Activated gamma-delta T cell treated with anti-CD3 and anti-CD28 coated beads, Interleukin-2, amount 50 U/mL, for 16 hours (primary cell): ENCODE data around the gene KRTAP10-7.
"Not testable (repeated sequence)": the region's sequence is repeated elsewhere in the genome, so short reads cannot be mapped to it uniquely, and the experiment has no call there.

Experiments used
- DNase-seq: peaks from one replicate; pipeline ENCODE4 v3.0.0-alpha.2; 2020; ENCODE audit warnings: low read depth

The KRTAP10-7 gene

DNA sequence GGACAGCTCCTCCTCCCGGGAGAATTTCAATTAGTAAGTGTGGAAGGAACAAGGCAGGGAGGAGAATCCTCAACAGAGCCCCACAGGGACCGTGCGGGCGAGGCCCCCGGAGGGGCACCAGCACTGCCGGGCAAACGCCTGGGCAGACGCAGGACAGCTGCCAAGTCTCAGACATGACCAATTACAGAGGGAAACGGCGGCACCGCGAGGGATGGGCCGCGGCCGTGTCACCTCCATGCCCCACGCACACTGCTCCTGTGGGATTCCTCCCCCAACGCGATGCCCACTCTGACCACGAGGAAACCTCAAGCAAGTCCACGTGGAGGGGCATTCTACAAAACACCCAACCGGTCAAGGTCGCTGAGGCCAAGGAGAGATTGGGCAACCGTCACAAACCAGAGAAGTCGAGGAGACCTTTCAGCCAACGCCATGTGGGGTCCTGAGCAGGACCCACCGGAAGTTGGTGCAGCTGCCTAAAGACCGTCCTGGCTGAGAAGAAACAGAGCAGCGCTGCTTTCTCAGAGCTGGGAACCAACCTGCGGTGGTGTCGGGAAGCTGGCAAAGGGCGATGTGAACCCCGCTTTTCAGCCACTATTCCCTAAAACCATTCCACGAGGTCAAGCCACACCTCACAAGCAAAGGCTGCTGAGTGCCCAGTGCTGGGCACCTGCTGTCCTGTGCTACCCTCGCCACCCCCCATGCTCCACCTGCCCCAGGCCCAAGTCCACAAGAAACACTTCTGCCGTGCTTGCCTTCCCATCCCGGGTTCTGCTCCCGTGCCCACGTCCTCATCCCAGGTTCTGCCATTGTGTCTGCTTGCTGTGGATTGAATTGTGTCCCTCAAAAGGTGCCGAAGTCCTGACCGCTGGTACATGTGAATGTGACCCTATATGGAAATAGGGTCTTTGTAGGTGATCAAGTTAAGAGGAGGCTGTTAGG lies 28.3 kb upstream of the KRTAP10-7 start:
- DNase-seq, result no peak

DNA sequence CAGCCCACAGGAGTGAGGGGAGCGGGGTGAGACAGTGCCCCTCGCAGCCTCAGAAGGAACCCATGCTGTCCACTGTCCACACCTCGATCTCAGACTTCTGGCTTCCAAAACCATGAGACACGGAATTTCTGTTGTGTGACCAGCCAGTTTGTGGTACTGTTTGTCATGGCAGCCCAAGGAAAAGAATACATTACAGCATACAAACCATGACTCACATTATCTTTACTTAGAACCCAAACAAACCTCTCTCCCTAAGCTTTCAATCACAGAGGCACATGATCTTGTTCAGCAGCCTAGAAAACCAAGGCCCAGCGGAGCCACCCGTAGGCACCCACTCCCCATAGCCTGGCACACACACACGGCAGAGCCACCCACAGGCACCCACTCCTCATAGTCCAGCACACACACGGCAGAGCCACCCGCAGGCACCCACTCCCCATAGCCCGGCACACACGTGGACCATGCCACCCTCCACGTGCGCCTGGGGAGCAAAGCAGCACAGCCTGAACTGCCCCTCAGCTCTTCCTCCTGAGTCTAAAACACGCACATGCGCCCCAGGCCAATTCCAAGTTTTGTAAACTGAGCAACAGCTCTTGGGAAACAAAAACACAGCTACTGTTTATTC lies 27.3 kb upstream of the KRTAP10-7 start:
- no peak for DNase-seq

DNA sequence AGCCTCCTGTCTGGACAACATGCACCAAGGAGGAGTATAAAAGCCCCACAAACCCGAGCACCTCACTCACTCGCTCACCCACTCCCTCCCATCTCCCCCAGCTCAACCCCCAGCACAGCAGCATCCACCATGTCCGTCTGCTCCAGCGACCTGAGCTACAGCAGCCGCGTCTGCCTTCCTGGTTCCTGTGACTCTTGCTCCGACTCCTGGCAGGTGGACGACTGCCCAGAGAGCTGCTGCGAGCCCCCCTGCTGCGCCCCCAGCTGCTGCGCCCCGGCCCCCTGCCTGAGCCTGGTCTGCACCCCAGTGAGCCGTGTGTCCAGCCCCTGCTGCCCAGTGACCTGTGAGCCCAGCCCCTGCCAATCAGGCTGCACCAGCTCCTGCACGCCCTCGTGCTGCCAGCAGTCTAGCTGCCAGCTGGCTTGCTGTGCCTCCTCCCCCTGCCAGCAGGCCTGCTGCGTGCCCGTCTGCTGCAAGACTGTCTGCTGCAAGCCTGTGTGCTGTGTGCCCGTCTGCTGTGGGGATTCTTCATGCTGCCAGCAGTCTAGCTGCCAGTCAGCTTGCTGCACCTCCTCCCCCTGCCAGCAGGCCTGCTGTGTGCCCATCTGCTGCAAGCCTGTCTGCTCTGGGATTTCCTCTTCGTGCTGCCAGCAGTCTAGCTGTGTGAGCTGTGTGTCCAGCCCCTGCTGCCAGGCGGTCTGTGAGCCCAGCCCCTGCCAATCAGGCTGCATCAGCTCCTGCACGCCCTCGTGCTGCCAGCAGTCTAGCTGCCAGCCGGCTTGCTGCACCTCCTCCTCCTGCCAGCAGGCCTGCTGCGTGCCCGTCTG lies 26.6 kb upstream of the KRTAP10-7 start, which contains the start of gene KRTAP10-4:
Gene KRTAP10-4, plus strand, starts transcription at position 100 of the 827 bp plus-strand sequence. Its CDS starts 30 bp downstream, at position 130.
- DNase-seq, result not testable (repeated sequence)

DNA sequence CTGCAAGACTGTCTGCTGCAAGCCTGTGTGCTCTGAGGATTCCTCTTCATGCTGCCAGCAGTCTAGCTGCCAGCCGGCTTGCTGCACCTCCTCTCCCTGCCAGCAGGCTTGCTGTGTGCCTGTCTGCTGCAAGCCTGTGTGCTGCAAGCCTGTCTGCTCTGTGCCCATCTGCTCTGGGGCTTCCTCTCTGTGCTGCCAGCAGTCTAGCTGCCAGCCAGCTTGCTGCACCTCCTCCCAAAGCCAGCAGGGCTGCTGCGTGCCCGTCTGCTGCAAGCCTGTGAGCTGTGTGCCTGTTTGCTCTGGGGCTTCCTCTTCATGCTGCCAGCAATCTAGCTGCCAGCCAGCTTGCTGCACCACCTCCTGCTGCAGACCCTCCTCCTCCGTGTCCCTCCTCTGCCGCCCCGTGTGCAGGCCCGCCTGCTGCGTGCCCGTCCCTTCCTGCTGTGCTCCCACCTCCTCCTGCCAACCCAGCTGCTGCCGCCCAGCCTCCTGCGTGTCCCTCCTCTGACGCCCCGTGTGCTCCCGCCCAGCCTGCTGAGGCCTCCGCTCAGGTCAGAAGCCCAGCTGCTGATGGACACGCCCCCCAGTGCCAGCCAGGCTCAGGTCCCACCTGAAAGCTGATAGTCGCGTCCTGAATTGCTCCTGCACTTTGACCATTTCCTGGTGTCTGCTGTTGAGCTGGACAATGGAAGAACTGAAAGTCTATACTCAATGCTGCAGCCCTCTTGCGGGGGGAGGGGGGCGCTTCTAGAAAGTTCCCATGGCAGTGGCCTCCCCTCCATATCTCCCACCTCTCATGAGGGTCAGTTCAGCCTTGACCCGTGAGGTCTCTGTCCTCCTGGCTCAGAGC lies 25.7 kb upstream of the KRTAP10-7 start:
- no peak for DNase-seq

DNA sequence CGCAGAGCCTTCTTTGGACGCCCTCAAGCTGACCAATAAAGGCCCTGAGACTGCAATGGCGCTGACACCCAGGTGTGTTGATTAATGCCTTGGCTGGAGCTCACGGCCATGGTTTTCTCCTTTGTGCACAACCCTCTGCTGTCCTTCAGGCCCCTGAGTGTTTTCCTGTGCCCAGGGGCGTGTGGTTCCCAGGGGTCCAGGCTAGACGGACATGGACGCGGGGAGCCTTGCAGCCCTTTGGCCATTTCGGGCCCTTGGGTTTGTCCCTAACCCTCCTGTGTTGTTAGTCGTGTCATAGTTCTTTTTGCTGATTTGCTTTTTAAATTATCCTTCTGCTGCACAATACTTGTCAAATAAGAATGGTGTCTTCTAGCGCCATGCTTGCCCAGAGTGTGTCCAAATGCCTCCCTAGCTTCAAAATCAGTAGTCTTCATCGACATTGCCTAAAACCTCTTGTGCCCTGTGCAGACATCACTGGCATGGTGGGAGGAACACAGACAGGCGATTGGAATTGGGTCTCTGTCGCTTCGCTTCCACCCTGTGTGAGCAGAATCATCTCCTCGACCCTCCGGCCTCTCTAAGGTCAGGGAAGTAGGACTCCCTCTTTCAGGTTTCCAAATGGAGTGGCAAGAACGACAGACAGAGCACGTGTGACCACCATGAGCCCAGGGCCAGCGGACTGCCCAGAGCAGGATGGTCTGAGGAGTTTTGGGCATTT lies 24.9 kb upstream of the KRTAP10-7 start:
- no peak for DNase-seq

DNA sequence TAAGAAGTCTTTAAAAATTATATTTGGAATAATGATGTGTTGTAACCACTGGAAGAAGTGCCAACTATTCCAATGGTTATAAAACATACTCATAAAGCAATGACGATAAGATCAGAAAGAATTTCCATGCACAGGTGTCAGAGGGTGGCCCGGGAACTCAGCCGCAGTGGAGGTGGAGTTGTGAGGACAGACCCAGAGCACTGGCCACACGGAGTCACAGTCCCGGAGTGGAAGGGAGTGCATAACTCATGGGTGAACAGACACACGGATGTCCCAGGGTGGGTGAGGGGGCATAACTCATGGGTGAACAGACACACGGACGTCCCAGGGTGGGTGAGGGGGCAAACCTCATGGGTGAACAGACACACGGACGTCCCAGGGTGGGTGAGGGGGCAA lies 24.4 kb upstream of the KRTAP10-7 start:
- no peak for DNase-seq

DNA sequence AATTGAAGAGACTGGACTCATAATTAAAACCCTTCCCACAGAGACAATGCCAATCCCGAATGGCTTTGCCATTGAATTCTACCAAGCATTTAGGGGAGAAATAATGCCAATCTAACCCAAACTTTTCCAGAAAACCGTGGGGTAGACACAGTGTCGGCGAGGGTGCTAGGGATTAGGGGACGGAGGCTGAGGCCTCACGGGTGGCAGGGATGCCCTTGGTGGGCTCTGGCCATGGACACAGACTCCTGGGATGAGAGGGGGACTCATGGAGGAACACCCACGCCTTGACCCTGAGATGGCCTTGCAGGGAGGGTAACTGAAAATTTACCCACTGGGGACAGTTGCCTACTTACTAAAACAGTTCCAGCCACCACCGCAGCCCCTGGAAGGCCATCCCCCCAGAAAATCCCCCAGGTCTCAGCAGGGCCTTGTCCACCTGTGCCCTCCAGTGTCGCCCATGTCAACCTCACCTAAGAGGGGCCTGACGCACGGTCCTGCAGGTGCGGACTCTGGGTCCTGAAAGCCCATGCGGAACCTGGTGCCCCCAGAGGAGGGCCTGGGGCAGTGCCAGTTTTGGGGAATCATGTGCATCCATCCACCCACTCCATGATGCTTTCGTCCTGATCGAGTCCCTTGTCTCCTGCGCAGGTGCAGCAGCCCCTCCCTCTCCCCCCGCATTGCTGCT lies 21.9 kb upstream of the KRTAP10-7 start:
- DNase-seq, result no peak

DNA sequence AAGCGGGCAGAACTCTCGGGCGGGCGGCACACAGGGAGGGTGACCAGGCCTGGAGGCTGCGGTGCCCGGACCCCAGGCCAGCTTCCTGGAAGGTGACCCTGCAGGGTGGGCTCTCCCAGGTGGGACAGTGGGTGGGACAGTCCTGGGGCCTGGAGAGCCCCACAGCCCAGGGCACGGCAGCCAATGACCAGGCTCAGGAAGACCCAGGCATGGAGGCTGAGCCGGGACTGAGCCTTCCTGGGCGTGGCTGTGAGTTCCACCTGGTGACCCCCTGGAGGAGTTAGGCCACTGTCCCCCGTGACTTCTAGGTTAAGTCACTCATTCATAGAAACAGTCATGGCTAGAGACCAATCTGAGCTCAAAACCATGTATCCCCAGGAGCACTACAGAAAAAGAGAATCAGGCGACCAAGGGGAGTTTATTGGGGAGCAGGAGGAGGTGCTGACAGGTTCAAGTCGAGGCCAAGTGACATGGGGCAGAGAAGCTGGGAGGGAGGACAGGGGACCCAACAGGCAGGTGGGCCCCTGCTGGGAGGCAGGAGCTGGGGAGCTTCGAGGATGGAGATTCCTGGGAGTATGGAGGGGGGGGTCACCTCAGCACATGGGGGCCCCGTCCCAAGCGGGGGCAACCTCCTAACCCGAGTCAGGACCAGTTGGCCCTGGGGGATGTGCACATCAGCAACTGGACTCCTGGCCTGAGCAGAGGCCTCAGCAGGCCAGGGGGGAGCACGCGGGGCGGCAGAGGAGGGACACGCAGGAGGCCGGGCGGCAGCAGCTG lies 21.2 kb upstream of the KRTAP10-7 start:
- DNase-seq, result no peak

DNA sequence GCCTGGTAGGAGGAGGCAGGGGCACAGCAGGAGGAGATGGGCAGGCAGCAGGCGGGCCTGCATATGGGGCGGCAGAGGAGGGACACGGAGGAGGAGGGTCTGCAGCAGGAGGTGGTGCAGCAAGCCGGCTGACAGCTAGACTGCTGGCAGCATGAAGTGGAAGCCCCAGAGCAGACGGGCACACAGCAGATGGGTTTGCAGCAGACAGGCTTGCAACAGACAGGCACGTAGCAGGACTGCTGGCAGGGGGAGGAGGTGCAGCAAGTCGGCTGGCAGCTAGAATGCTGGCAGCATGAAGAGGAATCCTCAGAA lies 20.6 kb upstream of the KRTAP10-7 start:
- no peak for DNase-seq

DNA sequence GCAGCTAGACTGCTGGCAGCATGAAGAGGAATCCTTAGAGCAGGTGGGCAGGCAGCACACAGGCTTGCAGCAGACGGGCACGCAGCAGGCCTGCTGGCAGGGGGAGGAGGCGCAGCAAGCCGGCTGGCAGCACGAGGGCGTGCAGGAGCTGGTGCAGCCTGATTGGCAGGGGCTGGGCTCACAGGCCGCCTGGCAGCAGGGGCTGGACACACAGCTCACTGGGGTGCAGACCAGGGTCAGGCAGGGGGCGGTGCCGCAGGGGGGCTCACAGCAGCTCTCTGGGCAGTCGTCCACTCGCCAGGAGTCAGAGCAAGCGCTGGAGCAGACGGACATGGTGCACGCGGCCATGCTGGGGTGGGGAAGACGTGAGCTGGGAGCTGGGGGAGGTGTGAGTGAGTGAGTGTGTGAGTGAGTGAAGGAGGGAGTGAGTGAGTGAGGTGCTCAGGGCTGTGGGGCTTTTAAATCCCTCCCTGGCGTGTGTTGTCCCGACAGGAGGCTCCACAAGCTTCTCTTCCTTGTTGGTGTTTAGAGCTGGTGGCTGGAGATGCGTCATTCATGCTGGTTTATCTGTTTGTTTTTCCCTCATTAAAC lies 20.1 kb upstream of the KRTAP10-7 start, which contains the start of gene KRTAP10-5:
Gene KRTAP10-5, minus strand, starts transcription at position 374 of the 591 bp plus-strand sequence. Its CDS starts 26 bp downstream, at position 348.
- not testable (repeated sequence) for DNase-seq

DNA sequence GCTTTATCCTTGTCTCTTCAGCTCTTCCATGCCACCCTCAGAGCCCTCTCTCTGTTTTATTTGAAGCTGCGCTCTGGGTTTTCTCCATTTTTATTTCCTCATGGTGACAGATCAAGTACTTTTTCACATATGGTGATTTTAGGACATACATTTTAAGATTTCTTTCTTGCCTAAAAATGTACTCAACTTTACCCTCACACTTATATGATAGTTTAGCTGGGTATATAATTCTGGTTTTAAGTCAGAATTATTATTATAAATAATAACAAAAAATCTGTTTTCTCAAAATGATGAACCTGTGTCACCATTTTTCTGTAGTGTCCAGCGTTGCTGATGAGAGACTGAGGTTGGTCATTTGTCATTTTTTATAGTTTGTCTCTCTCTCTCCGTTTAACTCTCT lies 19.2 kb upstream of the KRTAP10-7 start:
- DNase-seq, result no peak

DNA sequence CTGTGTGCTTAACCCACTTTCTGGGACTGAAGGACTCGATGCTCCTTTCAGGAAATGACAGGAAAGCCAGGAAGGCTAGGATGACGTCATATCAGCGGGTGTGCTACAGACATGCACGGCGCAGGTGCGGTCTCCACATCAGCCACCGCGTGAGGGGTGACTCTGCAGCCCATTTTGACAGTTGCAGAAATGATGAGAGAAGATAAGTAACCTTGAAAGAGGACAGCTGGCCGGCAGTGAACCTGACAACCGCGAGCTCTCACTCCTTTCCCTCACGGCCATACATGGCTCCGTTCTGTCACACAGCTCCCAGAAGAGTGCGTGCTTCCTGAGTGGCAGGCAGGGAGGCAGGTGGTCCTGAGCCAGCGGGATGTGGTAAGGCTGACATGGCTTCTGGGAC lies 18.3 kb upstream of the KRTAP10-7 start:
- no peak for DNase-seq

DNA sequence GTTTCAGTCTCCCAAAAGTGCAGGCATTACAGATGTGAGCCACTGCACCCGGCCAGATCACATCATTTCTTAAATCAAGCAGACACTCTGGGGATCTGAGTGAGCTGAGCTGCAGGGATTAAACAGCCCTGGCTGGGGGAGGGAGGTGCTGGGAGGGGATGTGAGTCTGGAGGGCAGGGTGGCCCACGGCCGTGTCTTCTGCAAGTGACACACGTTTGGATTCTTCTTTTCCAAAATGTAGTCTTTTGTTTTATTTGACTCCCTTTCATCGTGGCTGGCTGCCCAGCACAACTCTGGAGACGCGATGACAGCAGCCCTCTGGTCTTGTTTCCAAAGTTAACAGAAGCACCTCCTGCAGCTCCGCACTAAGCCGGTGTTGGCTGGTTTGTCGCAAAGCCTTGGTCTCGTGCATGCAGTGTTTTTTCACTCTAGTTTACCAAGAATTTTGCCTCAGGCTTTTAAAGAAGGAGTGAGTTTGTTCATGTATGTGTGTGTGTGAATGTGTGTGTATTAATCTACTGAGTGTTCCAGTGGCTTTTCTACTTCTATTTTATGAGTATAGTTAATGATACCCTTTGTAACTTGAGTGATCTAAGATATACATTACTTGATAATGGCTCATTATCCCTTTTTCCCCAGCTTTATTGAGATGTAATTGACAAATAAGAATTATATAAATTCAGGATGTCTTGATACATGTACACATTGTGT lies 17.2 kb upstream of the KRTAP10-7 start:
- no peak for DNase-seq

DNA sequence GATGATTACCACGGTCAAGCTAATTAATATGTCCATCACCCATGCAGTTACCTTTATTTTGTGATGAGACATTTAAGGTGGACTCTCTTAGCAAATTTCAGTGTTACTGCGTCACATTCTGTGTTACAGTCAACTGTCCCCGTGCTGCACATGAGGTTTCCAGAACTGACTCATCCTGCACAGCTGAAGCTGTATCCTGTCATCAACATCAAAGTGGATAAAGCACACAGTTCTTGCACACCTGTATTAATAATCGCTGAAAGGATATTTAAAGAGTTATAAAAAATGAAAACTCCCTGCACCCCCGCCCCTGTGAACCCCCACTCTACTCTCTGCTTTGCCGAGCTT lies 16.6 kb upstream of the KRTAP10-7 start:
- DNase-seq, result no peak

DNA sequence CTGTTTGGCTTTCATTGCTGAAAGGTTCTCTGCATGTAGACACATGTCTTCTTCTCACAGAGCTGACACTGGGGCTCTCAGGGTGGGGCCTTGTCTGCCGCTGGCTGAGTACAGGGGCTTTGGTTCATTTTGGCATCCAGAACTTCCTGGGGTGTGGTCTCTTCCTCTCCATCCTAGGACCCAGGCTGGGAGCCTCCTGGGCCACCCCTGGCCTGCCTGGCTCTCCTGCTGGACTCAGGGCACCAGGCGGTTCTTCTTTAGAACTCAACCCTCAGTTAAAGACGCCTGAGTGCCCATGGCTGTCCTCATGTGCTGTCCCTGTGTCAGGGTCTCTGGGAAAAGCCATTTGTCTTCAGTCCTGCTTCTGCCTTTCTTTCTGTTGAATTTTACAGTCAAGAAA lies 14.5 kb upstream of the KRTAP10-7 start:
- DNase-seq, result no peak

DNA sequence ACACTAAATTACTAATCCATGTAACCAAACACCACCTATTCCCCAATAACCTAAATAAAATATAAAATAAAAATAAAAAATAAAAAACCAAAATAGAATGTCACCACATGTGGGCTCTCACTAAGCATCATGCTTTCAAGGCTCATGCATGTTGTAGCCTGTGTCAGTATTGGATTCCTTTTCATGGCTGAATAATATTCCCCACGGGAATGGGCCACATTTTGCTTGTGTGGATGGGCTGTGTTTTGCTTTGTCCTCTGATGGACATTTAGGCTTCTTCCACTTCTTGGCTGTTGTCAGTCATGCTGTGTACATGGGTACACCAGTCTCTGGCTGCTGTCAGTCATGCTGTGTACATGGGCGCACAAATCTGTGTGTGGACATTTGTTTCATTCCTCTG lies 11.3 kb upstream of the KRTAP10-7 start:
- no peak for DNase-seq

DNA sequence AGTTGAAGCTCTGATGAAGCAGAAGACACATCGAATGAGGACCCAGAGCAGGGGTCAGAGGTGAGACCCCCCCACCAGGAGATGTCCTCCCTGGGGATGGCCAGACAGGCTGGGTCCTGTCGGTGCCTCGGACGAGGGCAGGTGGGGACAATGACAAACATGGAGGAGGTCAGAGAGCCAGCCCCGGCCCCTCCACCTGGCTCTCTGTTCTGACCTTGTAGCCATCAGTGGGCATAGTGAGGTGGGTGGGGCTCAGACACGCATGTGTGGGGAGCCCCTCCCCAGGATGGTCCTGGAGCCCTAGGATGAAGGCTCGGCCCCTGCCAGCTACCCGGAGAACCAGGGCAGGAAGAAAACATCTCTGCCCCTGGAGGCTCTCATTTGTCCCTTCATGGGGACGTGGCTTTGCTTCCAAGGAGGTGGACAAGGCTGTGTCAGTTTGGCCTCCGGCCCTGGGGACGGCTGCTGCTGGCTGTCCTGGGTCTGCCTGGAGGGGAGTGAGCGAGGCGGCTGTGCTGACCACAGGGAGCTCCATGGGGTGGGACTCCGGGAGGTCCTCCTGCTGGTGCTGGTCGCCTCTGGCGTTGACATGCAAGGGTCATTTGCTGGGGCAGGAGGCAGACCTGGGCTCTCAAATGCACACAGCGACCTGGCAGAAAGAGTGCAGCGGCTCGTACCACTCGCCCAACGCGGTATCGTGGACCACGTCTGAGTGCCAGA lies 10.7 kb upstream of the KRTAP10-7 start:
- no peak for DNase-seq

DNA sequence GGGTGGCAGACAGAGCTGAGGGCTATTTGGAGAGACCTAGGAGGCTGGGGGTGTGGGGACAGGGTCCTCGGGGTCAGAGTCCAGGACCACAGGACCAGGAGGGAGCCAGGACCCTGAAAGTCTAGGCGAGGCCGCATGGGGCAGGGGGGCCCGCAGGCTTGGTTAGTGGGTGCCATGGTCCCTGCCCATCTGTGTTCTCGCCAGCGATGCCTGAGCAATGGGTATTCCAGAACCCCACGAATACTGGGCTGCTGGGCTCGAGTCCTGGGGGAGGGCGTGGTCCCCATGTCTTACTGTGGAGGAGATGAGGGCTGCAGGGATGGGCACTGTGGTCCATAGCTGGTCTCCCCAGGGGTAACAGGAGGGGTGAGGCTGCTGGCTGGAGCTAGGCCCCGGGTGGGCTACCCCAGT lies 10.1 kb upstream of the KRTAP10-7 start:
- DNase-seq, result no peak
